Astrocyte (in vitro differentiated cells and primary cell): ENCODE results near the gene CMIP.

Source experiments
- CTCF ChIP-seq: IDR thresholded peaks from 2 replicates; pipeline ENCODE4 v1.5.1; 2011; ENCODE audit warnings: low read depth, mild to moderate bottlenecking, inconsistent platforms, low read length, moderate library complexity; ENCODE audit not compliant: insufficient read depth
- EZH2 ChIP-seq: IDR thresholded peaks from 2 replicates; pipeline ENCODE4 v1.6.1; 2012; ENCODE audit warnings: mild to moderate bottlenecking, low read length, inconsistent platforms; ENCODE audit not compliant: insufficient read depth

- TF ChIP-seq EZH2: no peak
- TF ChIP-seq CTCF: no peak
Measured at GRCh38 chr16:81472391-81472790, 27.8 kb downstream of the CMIP start.
